ENCODE results near the gene ENTPD2. TPM values are rescaled to one million over a fixed set of nuclear protein-coding genes. Genes with fewer than 3 reads are reported as not detected.

ENTPD2 gene
- total RNA-seq, 1 experiment from 2014 or later = 32.5 TPM

DNA sequence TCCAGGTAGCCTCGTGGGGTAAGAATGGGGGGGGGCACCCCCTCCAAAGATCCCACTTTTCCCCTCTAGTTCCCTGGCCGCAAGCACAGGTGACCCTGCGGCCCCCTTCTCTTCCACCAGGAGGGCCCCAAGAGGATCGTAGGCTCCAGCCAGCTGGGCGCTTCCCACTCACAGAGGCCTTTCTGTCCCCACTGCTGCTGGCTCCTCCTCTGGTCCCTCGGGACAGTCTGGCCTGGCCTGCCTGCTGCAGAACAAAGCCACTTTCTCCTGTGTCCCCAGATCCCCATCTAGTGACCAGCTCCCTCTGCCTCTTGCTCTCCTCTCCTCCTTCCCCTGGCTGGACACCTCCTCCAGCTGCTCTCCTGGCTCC is 17.0 kb upstream of the ENTPD2 start:
- intact Hi-C loops (cut with micrococcal nuclease) = no loop called here
- TF ChIP-seq, protein P1, sequence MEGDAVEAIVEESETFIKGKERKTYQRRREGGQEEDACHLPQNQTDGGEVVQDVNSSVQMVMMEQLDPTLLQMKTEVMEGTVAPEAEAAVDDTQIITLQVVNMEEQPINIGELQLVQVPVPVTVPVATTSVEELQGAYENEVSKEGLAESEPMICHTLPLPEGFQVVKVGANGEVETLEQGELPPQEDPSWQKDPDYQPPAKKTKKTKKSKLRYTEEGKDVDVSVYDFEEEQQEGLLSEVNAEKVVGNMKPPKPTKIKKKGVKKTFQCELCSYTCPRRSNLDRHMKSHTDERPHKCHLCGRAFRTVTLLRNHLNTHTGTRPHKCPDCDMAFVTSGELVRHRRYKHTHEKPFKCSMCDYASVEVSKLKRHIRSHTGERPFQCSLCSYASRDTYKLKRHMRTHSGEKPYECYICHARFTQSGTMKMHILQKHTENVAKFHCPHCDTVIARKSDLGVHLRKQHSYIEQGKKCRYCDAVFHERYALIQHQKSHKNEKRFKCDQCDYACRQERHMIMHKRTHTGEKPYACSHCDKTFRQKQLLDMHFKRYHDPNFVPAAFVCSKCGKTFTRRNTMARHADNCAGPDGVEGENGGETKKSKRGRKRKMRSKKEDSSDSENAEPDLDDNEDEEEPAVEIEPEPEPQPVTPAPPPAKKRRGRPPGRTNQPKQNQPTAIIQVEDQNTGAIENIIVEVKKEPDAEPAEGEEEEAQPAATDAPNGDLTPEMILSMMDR (IDR thresholded peaks at IDR 0.05 in 2 of 3, conservative IDR thresholded peaks at IDR 0.05 in 1 of 3; ENCODE audit: borderline replicate concordance in 1 of 3, insufficient read depth in 1 of 3, low read depth in 2 of 3, low read length in 2 of 3) = 0 out of 6 replicates have a peak, but pooled peaks of 1 of the 3 experiments have one; percentile 14
- TF ChIP-seq SRF (IDR thresholded peaks at IDR 0.05; ENCODE audit: low read depth) = no peak
- no peak for TF ChIP-seq ZNF274 (IDR thresholded peaks at IDR 0.05; ENCODE audit: low read depth, low read length)
- no peak for TF ChIP-seq CEBPB (IDR thresholded peaks at IDR 0.05; ENCODE audit: low read depth)
- peak; percentile 45 for TF ChIP-seq POLR2A (IDR thresholded peaks at IDR 0.05; ENCODE audit: borderline replicate concordance, extremely low read depth, insufficient read depth, insufficient read length)
- Histone ChIP-seq H3K4me1 (ENCODE audit: control insufficient read depth in 1 of 2, insufficient read depth in 2 of 2, low read length in 2 of 2) (peaks cover 24 to 42% of the 10 kb centered on the region in 2 experiments), H3K9me3 (ENCODE audit: control insufficient read depth in 1 of 2, insufficient read depth in 1 of 2, low read depth in 1 of 2, low read length in 2 of 2) (no peaks in the 10 kb centered on the region), H3K4me3 (replicated peaks in 1 of 2; ENCODE audit: low read depth in 1 of 2, low read length in 2 of 2) (peak overlapping the region; percentile 80 to 82), H2AFZ (ENCODE audit: low read depth, low read length, poor library complexity, severe bottlenecking) (no peak overlapping the region), H3K27ac (ENCODE audit: low read depth, low read length) (peak overlapping the region; percentile 64), H3K36me3 (ENCODE audit: control insufficient read depth in 1 of 2, insufficient read depth in 2 of 2, low read length in 2 of 2) (no peaks in the 10 kb centered on the region; a peak in 1 of 4 replicates), H3K79me2 (ENCODE audit: insufficient read depth, low read length) (peaks cover 42% of the 10 kb centered on the region), H3K27me3 (ENCODE audit: insufficient read depth, low read length) (no peaks in the 10 kb centered on the region), H3K9me2 (ENCODE audit: insufficient read depth) (no peaks in the 10 kb centered on the region), H4K20me1 (ENCODE audit: insufficient read depth) (no peaks in the 10 kb centered on the region; the same call in 1 of the 2 replicates), H3K9ac (ENCODE audit: low read length) (peak overlapping the region; percentile 89), H3K4me2 (ENCODE audit: low read length) (peak overlapping the region; percentile 93)
- POLR2A ChIA-PET = interaction anchor here (0.9 to 5.1 kb wide), 4 partner anchors 11 to 170 kb away, joined by 3 to 43 read pairs (median 4); partner anchors contain the start of genes MAN1B1 and TUBB4B
- TSS peak; percentile 87 for BruUV-seq (replicated peaks)
- RAD21 ChIA-PET (ENCODE audit: low non-redundant PET in 1 of 2, low total read pairs in 2 of 2, uncharacterized antibody in 2 of 2, unreplicated experiment in 2 of 2) = interaction anchor here in 1 of 2 experiments (0.5 to 1.2 kb wide), 4 partner anchors 24 to 685 kb away, joined by 3 to 11 read pairs (median 4); no protein-coding TSS in a partner anchor
- ATAC-seq = peak; percentile 29
- DNase-seq (ENCODE audit: low read depth, low spot score) = no peak
- CTCF ChIA-PET = interaction anchor here (1.5 to 4.7 kb wide), 7 partner anchors 12 to 156 kb away, joined by 6 to 49 read pairs (median 7); partner anchors contain the start of genes MAN1B1, NPDC1 and RNF224

Measured in HCT116 (cell line).